ENCODE measurements around the gene CDK15. TPM values are rescaled to one million over a fixed set of nuclear protein-coding genes. Genes with fewer than 3 reads are reported as not detected.
A peak's percentile ranks its signal among the peaks of the same experiment; 100 is the strongest.

The CDK15 gene
- total RNA-seq, 1 donor from 2014 or later: 0.70 TPM

DNA sequence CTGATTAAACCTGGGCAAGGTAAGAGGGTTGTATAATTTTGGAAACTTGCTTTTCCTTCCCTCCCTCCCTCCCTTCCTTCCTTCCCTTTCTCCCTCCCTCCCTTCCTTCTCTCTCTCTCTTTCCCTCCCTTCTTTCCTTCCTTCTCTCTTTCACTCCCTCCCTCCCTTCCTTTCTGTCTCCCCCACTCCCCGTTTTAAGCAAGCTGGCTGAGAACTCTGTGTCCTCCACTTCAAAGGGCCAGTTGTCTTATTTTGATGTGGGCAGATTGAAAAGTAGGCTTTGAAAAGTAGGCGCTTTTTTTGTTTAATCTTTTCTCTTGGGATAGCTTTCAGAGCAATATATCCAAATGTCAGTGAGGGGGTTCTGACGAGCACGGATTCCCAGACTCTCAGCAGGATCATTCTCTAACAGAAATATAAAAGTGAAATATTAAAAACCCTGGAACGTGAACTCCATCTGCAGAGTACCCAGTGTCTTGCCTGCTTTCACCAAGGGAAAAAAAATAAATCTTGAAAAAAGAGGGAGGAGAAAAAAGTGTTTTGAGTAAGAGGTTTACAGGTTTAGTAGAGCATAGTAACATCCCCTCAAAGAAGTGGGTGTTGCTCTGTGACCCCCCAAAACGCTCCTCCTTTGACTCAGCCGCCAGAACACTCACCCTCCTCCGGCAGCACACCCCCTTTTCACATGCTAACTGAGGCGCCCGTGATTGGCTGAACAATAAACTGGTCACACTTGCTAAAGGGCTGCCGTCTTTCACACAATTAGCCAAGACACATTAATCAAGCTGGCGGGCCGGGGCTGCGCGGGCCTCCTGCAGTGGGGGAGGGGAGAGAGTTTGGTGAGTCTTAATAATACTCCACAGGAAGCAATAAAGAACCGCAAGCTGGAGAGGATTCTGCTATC is 52.2 kb downstream of the CDK15 start:
- Mint-ChIP-seq H3K4me3 (ENCODE audit: unreplicated experiment) (no peak overlapping the region), H3K27me3 (ENCODE audit: unreplicated experiment) (no peaks in the 10 kb centered on the region), H3K4me1 (ENCODE audit: unreplicated experiment) (peaks cover 34% of the 10 kb centered on the region), H3K9me3 (ENCODE audit: unreplicated experiment) (no peaks in the 10 kb centered on the region), H3K27ac (ENCODE audit: unreplicated experiment) (peak overlapping the region; percentile 27), H3K36me3 (ENCODE audit: unreplicated experiment) (no peaks in the 10 kb centered on the region)
- no peak for DNase-seq (ENCODE audit: extremely low spot score, unreplicated experiment)
- TF ChIP-seq, protein P1, sequence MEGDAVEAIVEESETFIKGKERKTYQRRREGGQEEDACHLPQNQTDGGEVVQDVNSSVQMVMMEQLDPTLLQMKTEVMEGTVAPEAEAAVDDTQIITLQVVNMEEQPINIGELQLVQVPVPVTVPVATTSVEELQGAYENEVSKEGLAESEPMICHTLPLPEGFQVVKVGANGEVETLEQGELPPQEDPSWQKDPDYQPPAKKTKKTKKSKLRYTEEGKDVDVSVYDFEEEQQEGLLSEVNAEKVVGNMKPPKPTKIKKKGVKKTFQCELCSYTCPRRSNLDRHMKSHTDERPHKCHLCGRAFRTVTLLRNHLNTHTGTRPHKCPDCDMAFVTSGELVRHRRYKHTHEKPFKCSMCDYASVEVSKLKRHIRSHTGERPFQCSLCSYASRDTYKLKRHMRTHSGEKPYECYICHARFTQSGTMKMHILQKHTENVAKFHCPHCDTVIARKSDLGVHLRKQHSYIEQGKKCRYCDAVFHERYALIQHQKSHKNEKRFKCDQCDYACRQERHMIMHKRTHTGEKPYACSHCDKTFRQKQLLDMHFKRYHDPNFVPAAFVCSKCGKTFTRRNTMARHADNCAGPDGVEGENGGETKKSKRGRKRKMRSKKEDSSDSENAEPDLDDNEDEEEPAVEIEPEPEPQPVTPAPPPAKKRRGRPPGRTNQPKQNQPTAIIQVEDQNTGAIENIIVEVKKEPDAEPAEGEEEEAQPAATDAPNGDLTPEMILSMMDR (IDR thresholded peaks at IDR 0.05): no peak

DNA sequence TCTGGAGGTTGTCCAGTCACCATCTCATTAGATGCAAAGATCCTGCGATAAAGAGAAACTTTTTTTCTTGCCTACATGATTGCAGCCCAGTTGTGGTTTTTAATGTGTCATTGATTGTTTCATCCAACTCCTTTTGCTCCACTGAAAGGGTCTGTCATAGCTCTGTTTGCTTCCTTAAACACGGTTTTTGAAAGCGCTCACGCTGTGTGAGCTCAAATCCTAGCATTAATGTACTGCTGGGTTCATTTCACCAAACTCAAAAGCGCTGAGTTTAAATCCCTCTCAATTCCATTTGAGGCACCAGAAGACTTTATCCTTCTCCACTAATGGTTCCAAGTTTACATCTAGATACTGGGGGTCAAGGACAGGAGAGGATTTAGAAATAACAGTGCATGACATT is 53.6 kb downstream of the CDK15 start:
- H3K9me3 Mint-ChIP-seq (ENCODE audit: unreplicated experiment): no peaks in the 10 kb centered on the region
- H3K4me3 Mint-ChIP-seq (ENCODE audit: unreplicated experiment): no peak overlapping the region
- peaks cover 20% of the 10 kb centered on the region for H3K4me1 Mint-ChIP-seq (ENCODE audit: unreplicated experiment)
- H3K36me3 Mint-ChIP-seq (ENCODE audit: unreplicated experiment): no peaks in the 10 kb centered on the region
- no peak for DNase-seq (ENCODE audit: extremely low spot score, unreplicated experiment)
- TF ChIP-seq, protein P1 (IDR thresholded peaks at IDR 0.05): no peak
- H3K27me3 Mint-ChIP-seq (ENCODE audit: unreplicated experiment): no peaks in the 10 kb centered on the region
- H3K27ac Mint-ChIP-seq (ENCODE audit: unreplicated experiment): no peak overlapping the region

DNA sequence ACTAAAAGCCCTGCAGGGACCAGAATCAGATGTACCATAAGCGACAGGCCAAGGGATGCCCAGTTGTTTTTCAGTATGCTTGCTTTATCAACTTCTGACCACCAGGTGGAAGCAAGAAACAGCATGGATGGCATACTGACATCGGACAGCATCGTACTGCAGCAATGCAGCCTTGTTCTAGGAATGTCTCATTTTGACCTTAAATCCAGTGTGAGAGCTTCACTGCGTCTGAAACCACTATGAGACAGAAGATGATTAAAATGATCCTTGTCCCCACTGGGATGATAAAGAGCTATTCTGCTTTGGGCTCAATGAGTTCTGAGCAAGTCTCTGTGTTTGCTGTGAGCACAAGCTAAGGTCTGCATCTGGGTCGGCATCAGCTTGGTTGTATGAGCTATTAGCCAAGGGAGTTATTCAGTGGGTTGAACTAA is 54.3 kb downstream of the CDK15 start:
- H3K27me3 Mint-ChIP-seq (ENCODE audit: unreplicated experiment): no peaks in the 10 kb centered on the region
- H3K36me3 Mint-ChIP-seq (ENCODE audit: unreplicated experiment): no peaks in the 10 kb centered on the region
- DNase-seq (ENCODE audit: extremely low spot score, unreplicated experiment): no peak
- H3K4me1 Mint-ChIP-seq (ENCODE audit: unreplicated experiment): peaks cover 14% of the 10 kb centered on the region
- TF ChIP-seq, protein P1 (IDR thresholded peaks at IDR 0.05): peak; percentile 89
- no peak overlapping the region for H3K4me3 Mint-ChIP-seq (ENCODE audit: unreplicated experiment)
- no peaks in the 10 kb centered on the region for H3K9me3 Mint-ChIP-seq (ENCODE audit: unreplicated experiment)
- no peak overlapping the region for H3K27ac Mint-ChIP-seq (ENCODE audit: unreplicated experiment)

DNA sequence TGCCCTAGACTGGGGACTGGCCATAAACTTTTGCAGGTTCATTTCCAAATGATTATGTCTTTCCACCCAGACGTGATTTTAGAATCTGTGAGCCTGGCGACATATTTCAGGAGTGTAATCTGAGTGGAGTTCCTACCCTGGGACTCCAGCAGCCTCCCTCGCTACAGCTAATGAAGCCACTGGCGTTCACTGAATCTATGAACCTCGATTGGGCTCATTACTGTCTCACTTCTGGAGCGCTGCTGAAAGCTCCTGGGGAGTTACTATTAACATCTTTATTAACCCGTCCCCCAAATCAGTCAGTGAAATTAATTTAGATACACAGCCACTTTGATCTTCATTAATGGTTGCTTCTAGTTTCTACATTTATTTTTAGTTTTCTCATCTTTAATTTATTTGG is 56.5 kb downstream of the CDK15 start:
- Mint-ChIP-seq H3K27me3 (ENCODE audit: unreplicated experiment) (no peaks in the 10 kb centered on the region), H3K36me3 (ENCODE audit: unreplicated experiment) (no peaks in the 10 kb centered on the region), H3K4me1 (ENCODE audit: unreplicated experiment) (peaks cover 17% of the 10 kb centered on the region), H3K27ac (ENCODE audit: unreplicated experiment) (no peak overlapping the region), H3K4me3 (ENCODE audit: unreplicated experiment) (no peak overlapping the region), H3K9me3 (ENCODE audit: unreplicated experiment) (no peaks in the 10 kb centered on the region)
- no peak for DNase-seq (ENCODE audit: extremely low spot score, unreplicated experiment)
- TF ChIP-seq, protein P1 (IDR thresholded peaks at IDR 0.05): no peak

DNA sequence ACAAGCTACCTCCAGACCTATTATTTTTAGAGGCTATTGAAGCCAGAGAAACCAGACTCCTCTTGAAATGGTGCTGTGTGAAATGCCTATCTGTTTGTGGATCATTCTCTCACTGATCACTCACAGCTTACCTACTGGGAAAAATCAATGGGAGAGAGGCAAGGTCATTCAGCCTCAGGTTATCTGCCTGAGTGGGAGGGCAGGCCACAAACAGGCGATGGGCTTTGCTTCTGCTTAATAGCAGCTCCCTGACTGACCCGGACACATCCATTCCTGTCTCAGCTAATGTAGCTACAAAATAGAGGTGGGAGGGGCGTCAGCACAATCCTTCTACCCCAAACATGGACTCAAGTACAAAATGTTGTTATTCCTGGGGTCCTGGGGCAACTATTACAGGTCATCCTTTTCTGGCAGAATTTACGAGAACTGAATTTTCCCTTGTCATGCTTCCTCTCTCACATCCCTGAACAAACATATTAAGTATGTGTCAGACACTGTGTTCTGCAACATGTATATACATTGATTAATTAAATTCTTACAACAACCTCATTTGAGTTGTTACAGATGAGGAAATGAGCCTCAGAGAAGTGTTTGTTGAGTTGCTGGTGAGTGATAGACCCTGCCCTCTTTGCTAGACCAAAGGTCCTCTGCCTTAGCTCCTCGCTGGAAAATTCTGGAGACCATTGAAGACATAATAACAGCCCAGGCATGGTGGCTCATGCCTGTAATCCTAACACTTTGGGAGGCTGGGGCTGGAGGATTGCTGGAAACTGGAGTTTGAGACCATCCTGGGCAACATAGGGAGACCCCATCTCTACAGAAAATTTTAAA is 60.5 kb downstream of the CDK15 start:
- Mint-ChIP-seq H3K4me1 (ENCODE audit: unreplicated experiment) (peaks cover 3% of the 10 kb centered on the region), H3K27me3 (ENCODE audit: unreplicated experiment) (no peaks in the 10 kb centered on the region), H3K27ac (ENCODE audit: unreplicated experiment) (no peak overlapping the region), H3K4me3 (ENCODE audit: unreplicated experiment) (no peak overlapping the region), H3K9me3 (ENCODE audit: unreplicated experiment) (no peaks in the 10 kb centered on the region), H3K36me3 (ENCODE audit: unreplicated experiment) (no peaks in the 10 kb centered on the region)
- TF ChIP-seq, protein P1 (IDR thresholded peaks at IDR 0.05): no peak
- no peak for DNase-seq (ENCODE audit: extremely low spot score, unreplicated experiment)
